HTR-8/SVneo (cell line): ENCODE data around the gene CCDC28B.

ENCODE experiments used
- DNase-seq: peaks from one replicate; pipeline ENCODE4 v3.0.0; 2011; ENCODE audit warnings: low spot score, mixed read lengths; ENCODE audit not compliant: insufficient read length
- FAIRE-seq: peaks from 2 replicates; lab custom pipeline; 2011; peaks lifted over from hg19 to GRCh38; lab: Jason Lieb, UNC

The CCDC28B gene

GRCh38 chr1:32192220-32192948 lies 8.0 kb upstream of the CCDC28B start:
- FAIRE-seq (no peak), DNase-seq (no peak)

DNA sequence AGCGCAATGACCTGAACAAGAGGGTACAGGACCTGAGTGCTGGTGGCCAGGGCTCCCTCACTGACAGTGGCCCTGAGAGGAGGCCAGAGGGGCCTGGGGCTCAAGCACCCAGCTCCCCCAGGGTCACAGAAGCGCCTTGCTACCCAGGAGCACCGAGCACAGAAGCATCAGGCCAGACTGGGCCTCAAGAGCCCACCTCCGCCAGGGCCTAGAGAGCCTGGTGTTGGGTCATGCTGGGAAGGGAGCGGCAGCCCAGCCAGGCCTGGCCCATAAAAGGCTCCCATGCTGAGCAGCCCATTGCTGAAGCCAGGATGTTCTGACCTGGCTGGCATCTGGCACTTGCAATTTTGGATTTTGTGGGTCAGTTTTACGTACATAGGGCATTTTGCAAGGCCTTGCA lies 5.4 kb upstream of the CCDC28B start:
- FAIRE-seq: no peak
- no peak for DNase-seq

GRCh38 chr1:32195531-32195930 lies 4.9 kb upstream of the CCDC28B start:
- DNase-seq (no peak), FAIRE-seq (no peak)

DNA sequence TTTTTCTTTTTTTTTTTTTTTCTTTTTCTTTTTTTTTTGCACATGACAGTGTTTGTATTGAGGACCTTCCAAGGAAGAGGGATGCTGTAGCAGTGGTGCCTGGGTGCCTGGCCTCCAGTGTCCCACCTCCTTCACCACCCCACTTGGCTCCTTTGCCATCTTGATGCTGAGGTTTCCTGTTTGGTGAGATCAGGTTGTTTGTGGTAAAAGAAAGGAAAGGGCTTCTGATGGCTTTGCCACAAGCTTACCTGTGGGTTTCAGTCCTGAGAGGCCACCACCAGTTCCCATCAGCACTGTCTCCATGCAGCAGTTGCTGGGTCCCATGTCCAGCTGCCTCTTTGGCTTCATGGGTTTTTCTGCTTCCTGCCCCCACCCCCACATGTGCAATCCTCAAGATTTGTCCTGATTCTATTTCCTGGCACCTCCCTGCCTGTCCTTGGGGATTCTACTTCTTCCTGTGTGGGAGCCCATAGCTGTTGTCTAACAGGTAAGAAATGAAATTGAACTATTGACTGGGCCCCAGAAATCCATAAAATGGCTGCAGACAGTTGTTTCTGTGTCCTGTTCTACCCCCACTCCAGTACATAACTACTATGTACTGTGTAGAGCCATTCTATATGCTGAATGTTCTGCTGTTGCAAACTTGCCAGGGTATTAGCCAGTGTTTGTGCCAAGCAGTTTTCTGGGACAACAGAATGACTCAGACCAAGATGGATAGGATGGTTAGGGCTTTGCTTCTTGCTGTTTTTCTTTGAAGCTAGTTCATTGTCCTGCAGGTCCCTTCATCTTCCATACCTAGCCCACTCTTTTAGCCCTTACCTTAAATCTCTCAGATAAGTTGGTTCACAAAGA lies 4.2 kb upstream of the CCDC28B start:
- no peak for DNase-seq
- FAIRE-seq: no peak

DNA sequence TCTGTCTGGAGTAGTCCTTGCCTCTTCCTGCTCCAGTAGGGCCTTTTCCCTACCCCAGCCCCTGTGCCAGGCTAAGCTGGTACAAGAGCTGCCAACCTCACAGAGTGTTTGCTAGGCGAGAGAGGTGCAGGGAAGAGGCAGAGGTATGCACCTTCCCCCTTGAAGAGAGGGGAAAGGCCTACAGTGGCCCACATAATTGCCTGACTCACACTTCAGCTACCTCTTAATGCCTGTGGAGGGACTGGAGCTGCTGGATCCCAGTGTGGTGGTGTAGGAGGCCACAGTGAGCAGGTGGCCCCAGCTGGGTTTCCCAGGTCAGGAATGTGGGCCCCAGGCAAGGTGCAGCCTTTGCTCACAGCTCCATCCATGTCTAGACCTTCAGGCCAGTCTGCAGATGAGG lies 3.3 kb upstream of the CCDC28B start:
- no peak for DNase-seq
- no peak for FAIRE-seq

DNA sequence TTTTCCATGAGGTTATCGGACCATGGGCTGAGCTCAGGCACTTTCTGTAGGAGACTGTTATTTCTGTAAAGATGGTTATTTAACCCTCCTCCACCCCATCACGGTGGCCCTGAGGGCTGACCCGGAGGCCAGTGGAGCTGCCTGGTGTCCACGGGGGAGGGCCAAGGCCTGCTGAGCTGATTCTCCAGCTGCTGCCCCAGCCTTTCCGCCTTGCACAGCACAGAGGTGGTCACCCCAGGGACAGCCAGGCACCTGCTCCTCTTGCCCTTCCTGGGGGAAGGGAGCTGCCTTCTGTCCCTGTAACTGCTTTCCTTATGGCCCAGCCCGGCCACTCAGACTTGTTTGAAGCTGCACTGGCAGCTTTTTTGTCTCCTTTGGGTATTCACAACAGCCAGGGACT lies 2.6 kb upstream of the CCDC28B start:
- DNase-seq: no peak
- FAIRE-seq: no peak

GRCh38 chr1:32198237-32199042 lies 2.0 kb upstream of the CCDC28B start:
- FAIRE-seq (no peak), DNase-seq (no peak)

- no peak for FAIRE-seq
- DNase-seq: no peak
These were observed 1.2 kb upstream of the CCDC28B start for GRCh38 chr1:32199043-32199716.

- no peak for DNase-seq
- no peak for FAIRE-seq
These were observed 700 bp upstream of the CCDC28B start for GRCh38 chr1:32199717-32200072.

DNA sequence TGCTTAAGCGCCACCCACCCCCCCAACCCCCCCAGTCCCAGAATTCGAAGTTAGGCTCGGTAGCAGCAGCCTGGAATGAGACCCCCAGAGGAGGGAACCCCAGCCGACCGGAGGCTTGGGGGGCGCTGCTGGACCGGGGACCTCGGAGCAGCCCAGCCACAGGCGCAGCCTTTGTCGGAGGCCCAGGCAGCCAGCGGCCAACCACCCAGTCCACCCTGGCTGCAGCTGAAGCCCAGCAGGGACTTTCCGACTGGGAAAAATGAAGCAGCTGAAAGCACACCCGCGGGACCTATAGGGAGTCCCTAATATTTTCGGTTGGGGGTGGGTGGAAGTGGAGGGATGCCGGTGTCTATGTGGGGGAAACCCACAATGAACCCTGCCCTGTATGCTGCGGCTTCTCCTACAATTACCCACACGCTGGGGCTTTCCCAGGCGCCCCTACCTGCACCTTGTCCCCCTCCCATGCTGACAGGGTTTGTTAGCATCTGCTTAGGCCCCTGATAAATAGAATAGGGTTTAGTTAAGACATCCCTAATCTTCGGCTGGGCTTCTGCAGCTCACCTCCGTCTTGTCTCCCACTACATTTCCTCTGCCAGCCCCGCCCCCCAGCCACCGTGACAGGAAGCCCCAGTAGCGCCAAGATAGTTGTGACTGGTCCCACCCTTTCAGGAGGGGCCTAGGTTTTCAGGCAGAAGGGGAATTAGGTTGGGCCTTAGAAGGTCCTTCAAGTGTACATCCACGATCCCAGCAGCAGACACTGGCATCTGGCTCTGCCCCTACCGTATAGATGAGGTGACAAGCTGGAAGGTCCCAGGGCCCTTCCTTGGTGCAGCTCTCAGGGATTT lies 838 bp downstream of the CCDC28B start:
- DNase-seq (peak; percentile 46), FAIRE-seq (no peak)

DNA sequence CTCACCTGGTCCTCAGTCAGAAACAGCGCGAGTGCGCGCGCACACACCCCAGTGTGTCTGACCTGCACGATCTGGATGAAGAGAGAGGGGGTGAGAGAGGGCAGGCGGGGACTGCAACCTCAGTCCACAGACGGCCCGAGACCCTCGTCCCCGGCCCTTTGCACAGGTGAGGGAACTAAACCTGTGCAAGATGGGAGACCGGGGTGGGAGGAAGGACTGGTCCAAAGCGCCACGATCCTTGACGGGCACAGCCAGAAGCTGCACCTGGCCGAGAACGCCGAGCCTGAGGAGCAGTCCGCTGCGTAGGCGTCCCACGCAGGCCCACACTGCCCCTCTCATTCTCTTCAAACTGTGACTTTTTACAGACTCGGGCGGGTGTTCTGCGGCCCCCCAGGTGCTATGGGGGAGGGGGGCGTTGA lies 4.6 kb downstream of the CCDC28B start:
- FAIRE-seq (no peak), DNase-seq (no peak)

GRCh38 chr1:32205401-32206370 lies 5.3 kb downstream of the CCDC28B start, which contains the start of gene IQCC:
Gene IQCC (plus strand): TSS chr1:32205671. CDS start chr1:32205682, 11 bp downstream.
- FAIRE-seq (peak; percentile 86), DNase-seq (peak; percentile 82)

DNA sequence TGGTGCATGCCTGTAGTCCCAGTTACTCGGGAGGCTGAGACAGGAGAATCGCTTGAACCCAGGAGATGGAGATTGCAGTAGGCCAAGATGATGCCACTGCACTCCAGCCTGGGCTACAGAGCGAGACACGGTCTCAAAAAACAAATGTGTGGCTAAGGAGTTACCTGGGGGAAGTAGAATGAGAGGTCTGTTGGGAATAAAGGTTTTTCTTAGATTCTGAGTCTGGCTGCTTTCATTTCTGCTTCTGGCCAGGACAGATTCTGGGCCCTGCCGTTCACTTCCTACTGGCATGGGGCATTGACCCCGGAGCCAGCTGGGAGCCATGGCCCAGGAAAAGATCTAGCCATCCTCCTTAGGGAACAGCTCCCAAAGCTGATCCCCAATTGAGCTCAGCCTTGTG lies 8.1 kb downstream of the CCDC28B start:
- DNase-seq: no peak

DNA sequence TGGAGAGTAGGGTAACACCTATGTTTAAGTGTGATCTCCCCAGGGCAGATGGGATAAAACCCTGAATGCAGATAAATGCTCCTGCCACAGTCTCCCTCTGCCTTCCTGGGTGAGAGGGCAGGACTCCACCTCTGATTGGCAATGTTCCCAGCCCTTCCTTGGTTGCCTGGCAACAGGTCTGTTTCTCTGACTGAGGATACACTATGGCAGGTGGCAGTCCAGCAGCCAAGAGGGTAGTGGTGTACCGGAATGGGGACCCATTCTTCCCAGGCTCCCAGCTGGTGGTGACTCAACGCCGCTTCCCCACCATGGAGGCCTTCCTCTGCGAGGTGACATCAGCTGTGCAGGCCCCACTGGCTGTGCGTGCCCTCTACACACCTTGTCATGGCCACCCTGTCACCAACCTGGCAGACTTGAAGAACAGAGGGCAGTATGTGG lies 8.5 kb downstream of the CCDC28B start, which contains the start of gene DCDC2B:
Gene DCDC2B, plus strand, starts transcription at position 199 of the 438 bp plus-strand sequence. Its CDS starts 5 bp downstream, at position 204.
- FAIRE-seq (no peak), DNase-seq (no peak)

More for the DNA sequence above, 8.1 kb downstream of the CCDC28B start:
- FAIRE-seq: no peak

DNA sequence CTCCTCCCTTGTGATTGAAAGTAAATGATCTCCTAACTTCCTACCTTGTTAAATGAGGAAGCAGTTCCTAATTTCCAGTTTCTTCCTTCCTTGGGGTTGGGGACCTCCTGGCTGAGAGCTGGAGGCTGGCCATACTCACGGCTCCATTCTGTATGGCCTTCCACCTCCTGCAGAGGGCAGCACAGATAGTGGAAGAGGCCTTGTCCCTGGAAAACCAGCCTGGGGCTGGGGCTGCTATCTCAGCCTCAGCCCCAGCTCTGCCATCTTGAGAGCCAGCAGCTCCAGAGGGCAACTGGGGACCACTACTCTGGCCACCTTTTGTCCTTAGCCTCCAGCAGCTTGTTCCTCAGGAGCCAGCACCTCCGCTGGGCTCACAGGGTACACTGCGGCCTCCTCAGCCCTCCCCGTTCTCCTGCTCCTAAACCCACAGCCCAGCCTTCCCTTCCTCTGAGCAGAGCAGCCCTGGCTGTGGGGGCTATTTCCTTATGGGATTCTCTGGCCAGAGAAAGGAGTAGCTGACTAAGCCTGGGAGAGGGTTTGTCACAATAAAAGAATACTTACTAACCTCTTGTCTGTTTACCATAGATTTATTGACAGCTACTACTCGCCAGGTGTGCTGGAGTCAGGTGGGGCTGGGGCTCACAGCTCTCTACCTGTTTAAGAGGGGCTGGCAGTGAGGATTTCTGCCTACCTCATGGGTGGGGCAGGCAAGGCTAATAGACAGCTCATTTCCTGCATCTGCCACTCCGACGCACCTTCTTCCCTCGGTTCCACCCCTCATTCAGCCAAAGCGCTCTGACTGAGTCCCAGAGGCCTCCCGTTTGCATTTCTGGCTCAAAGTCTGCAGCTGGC lies 15.5 kb downstream of the CCDC28B start:
- FAIRE-seq (no peak), DNase-seq (peak; percentile 63)

- FAIRE-seq: no peak
- no peak for DNase-seq
These were observed 16.2 kb downstream of the CCDC28B start for GRCh38 chr1:32216566-32216965.

DNA sequence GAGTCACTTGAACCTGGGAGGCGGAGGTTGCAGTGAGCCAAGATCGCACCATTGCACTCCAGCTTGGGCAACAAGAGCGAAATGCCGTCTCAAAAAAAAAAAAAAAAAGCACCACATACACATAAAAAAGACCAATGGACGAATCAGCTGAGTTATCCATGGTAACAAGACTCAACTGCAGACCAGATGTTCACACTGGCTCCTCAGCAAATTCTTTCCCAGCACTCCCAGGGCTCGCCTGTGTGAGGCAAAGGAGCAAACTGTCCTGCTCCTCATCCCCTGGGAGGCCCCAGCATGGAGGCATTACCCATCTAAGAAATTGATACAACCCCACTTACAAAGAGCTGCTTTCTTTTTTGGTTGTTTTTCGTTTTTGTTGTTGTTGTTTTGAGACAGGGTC lies 18.6 kb downstream of the CCDC28B start:
- no peak for FAIRE-seq
- DNase-seq: no peak
